NCI-H774 (cell line): ENCODE measurements around the gene MT1E.
"Not testable (repeated sequence)": the region's sequence is repeated elsewhere in the genome, so short reads cannot be mapped to it uniquely, and the experiment has no call there.

ENCODE experiments used
- DNase-seq: peaks from one replicate; lab custom pipeline; 2025; lab: John Stamatoyannopoulos, UW

Gene MT1E

GRCh38 chr16:56647641-56648431, 22.3 kb downstream of the MT1E start:
- no peak for DNase-seq

GRCh38 chr16:56649271-56649670, 23.7 kb downstream of the MT1E start:
- no peak for DNase-seq

GRCh38 chr16:56649820-56650219, 24.2 kb downstream of the MT1E start:
- no peak for DNase-seq

DNA sequence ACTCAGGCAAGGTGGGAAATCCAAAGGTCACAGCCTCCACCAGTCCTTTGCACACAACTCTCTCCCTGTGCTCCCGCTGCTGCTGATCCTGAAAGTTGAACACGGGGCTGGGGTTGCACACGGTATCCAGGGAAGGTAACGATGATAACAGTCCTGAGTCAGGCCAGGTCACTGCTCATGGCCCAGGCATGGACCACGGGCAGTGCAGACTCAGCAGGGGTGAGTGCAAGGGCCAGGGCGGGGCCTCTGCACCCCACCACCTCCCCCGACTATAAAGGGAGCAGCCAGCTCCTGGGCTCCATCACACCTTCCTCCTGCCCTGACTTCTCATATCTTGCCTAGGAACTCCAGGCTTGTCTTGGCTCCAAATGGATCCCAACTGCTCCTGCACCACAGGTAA, 26.0 kb downstream of the MT1E start, which contains the start of gene MT1B:
Gene MT1B (plus strand): TSS at position 301 of the 400 bp plus-strand sequence. CDS start 68 bp downstream, at position 369.
- no peak for DNase-seq

- no peak for DNase-seq
These were observed 27.0 kb downstream of the MT1E start for GRCh38 chr16:56652600-56652999.

DNA sequence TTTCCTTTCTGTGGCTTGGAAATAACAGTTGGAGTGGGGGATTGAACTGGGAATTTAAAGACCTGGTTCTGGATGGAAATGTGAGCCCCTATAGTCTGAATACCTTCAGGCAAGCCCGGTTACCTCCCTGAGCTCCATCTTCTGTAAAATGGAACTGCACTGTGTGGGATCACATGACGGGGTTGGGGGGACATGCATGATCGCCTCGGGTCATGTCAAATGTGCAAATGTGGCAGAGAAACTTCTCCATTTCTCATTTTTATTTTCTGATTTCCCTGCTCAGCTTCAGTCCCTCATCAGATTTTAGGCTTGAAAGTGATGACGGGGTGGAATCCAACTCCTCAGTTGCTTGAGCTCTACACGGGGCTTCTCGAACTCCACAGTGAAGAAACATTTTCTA, 27.6 kb downstream of the MT1E start:
- no peak for DNase-seq

DNA sequence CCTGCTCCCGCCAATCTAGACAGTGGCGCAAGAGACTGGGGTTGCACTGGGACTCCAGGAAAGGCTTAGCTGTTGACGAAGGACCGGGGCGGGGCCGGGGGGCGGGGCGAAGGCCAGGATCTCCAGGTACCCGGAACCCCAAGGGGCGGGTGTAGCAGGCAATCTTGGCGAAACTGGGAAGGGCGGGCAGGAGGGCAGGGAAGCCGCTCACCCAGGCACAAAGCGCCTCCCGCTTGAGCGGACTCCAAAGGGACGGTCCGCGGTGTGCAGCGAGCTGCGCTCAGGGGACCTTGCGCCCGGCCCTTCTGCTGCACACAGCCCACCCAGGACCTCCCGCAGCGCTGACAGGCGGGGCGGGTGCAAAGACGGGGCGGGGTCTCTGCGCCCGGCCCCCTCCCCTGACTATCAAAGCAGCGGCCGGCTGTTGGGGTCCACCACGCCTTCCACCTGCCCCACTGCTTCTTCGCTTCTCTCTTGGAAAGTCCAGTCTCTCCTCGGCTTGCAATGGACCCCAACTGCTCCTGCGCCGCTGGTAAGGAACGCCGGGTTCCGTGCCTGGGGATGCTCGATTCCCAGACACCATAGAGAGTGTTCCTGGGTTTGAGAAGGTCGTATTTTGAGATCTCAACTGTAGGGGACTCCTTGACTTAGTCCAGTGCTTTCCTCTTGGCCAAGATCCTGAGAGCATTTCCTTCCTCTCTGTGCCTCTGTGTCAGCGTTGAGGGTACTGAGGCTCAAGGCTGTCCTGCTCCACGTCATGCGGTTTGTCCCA, 32.2 kb downstream of the MT1E start, which contains the start of gene MT1F:
Gene MT1F (plus strand): TSS at position 405 of the 772 bp plus-strand sequence. CDS start 100 bp downstream, at position 505.
- peak; percentile 63 for DNase-seq

DNA sequence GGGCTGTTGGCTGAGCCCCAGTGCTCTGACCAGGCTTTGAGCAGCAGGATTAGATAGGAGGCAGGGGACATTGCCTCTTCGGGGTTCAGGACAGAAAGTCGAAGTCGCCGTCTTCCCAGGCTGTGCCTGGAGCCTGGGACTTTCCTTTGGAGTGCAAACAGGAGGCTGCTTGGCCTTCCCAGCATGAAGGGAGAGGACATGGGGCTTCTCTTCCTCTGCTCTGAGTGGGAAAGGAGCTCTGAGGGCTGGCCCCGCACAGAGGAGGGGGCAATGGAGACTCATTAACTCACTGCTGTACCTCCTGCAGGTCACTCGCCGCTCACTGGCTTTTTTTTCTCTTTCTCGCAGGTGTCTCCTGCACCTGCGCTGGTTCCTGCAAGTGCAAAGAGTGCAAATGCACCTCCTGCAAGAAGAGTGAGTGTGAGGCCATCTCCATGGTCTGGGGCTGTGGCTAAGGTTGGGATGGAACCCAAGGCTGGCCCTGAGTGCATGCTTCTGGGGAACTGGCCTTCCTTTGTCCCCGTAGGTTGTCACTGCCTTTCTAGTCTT, 32.8 kb downstream of the MT1E start:
- no peak for DNase-seq

- DNase-seq = no peak
These were observed 37.1 kb downstream of the MT1E start for GRCh38 chr16:56662357-56663354.

GRCh38 chr16:56664506-56664905, 38.9 kb downstream of the MT1E start:
- DNase-seq = no peak

- DNase-seq = not testable (repeated sequence)
These were observed 40.0 kb downstream of the MT1E start for GRCh38 chr16:56665286-56666261.

DNA sequence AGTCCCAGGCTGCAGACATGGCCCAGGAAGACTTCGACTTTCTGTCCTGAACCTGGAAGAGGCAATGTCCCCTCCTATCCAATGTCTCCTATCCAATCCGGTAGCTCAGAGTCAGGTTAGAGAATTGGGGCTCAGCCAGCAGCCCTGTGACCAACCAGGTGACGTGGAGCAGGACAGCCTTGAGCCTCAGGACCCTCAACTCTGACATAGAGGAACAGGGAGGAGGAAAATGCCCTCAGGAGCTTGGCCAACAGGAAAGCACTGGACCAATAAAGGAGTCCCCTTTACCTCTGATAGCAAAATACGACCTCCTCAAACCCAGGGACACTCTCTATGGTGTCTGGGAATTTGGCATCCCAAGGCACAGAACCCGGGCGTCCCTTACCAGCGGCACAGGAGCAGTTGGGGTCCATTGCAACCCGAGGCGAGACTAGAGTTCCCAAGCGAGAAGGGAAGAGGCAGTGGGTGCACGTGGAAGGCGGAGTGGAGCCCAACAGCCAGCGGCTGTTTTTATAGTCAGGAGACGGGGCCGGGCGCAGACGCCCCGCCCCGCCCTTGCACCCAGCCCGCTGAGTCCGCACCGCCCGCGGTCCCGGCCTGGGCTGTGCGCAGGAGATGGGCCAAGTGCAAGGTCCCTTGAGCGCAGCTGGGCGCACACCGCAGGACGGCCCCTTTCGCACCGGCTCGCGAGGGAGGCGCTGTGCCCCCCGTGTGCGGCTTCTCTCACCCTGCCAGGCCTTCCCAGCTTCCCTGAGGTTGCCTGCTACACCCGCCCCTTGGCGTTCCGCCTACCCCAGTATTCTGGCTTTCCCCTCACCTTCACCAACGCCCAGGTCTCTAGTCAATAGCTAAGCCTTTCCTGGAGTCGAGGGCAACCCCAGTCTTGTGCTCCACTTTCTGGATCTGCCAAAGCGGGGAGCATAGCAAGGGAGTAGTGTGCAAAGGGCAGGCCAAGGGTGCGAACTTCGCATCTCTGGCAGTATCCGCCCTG, 42.3 kb downstream of the MT1E start, which contains the start of gene MT1G:
Gene MT1G (minus strand): TSS at position 485 of the 991 bp plus-strand sequence. CDS start 72 bp downstream, at position 413.
- DNase-seq = peak; percentile 33

GRCh38 chr16:56669005-56669839, 43.6 kb downstream of the MT1E start, which contains the start of gene MT1H:
TSS of gene MT1H (plus strand) at chr16:56669814. CDS start at chr16:56669885, 71 bp downstream.
- no peak for DNase-seq

DNA sequence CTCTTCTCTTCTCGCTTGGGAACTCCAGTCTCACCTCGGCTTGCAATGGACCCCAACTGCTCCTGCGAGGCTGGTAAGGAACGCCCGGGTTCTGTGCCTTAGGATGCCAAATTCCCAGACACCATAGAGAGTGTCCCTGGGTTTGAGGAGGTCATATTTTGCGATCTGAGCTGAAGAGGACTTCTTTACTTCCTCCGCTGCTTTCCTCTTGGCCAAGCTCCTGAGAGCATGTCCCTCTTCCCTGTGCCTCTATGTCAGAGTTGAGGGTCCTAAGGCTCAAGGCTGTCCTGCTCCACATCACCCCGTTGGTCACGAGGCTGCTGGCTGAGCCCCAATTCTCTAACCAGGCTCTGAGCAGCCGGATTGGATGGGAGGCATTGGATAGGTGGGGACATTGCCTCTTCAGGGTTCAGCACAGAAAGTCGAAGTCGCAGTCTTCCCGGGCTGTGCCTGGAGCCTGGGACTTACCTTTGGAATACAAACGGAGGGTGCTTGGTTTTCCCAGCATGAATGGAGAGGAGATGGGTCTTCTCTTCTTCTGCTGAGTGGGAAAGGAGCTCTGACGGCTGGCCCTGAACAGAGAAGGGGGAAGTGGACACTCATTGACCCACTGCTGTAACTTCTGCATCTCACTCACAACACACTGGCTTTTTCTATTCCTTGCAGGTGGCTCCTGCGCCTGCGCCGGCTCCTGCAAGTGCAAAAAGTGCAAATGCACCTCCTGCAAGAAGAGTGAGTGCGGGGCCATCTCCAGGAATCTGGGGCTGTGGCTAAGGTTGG, 44.4 kb downstream of the MT1E start:
- DNase-seq = no peak

DNA sequence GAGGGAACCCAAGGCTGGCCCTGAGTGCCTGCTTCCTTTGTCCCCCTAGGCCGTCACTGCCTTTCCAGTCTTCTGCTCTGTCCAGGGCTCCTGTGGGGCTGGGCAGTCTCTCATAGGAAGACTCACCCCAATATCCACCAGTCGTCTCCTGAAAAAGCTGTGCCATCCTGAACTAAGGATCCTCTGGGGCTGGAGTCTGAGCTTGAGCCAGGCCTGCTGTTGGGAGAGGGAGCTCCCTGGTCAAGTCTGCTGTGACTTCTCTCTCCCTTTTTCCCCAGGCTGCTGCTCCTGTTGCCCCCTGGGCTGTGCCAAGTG, 45.0 kb downstream of the MT1E start:
- DNase-seq = no peak

DNA sequence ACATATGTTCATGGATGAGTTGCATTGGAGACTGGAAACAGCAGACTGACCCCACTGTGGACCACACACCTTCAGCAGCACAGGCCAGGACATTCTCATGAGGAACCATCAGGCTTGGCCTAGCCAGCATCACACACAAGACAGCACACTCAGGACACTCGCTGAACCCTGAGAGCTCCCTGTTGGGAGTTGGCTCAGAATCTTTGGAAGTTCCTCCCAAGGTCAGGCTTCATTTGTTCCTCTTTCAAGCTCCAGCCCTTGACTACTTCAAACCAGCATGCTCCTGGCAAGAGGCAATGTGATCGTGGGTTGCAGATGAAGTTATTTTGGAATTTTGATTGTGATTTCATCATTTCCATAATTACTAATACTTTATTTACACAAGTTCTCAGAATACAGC, 46.1 kb downstream of the MT1E start:
- not testable (repeated sequence) for DNase-seq

DNA sequence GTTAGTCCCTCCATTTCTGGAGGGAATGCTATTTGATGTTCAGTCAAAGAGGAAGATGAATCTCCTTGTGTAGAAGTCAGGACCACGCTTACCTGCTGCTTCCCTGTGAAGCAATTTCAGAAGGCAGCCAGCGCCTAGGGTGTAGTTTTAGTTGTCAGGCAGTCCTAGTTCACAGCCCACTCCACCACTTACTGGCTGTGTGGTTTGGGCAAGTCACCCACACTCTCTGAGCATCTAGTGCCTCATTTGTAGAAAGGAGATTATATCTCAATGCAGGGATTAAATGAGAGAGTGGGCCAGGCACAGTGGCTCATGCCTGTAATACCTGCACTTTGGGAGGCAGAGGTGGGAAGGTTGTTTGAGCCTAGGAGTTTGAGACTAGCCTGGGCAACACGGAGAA, 46.6 kb downstream of the MT1E start:
- not testable (repeated sequence) for DNase-seq
